ENCODE data around the gene TEX26.

TEX26 gene

GRCh38 chr13:31022288-31022895, 89.9 kb downstream of the TEX26 start:
- TF ChIP-seq CTCF (IDR thresholded peaks at IDR 0.05; ENCODE audit: low read depth, low read length): no peak
- no peaks in the 10 kb centered on the region for H3K9me3 ChIP-seq
- peaks cover 3% of the 10 kb centered on the region; the same call in 1 of the 2 replicates for H3K4me1 ChIP-seq
- DNase-seq: no peak
- no peaks in the 10 kb centered on the region for H3K36me3 ChIP-seq
- no peaks in the 10 kb centered on the region for H3K27me3 ChIP-seq
- H3K4me3 ChIP-seq (ENCODE audit: low read depth, low read length): no peak overlapping the region

- Histone ChIP-seq H3K4me1 (peaks cover 3% of the 10 kb centered on the region; the same call in 1 of the 2 replicates), H3K9me3 (no peaks in the 10 kb centered on the region), H3K36me3 (no peaks in the 10 kb centered on the region), H3K27me3 (no peaks in the 10 kb centered on the region), H3K4me3 (ENCODE audit: low read depth, low read length) (no peak overlapping the region)
- no peak for TF ChIP-seq CTCF (IDR thresholded peaks at IDR 0.05; ENCODE audit: low read depth, low read length)
- no peak for DNase-seq
Measured at GRCh38 chr13:31022928-31023530, 90.6 kb downstream of the TEX26 start.

All from BE2C (cell line).